WTC11 (cell line): ENCODE results near the gene WNT5B. TPM values are rescaled to one million over a fixed set of nuclear protein-coding genes. Genes with fewer than 3 reads are reported as not detected.

Source experiments
- ATAC-seq: fragments of 200-7000 bp; cut with Tn5 transposase; 2 replicates; pipeline ENCODE4 v1.10.0; 2021; ENCODE audit warnings: mild to moderate bottlenecking, moderate library complexity
- CTCF ChIA-PET: fragments of 300-600 bp; sonication (Branson Sonifier 250); formaldehyde crosslinking; loops from one replicate; lab custom pipeline; 2021; ENCODE audit warnings: antibody characterized with exemption; lab: Charles Lee
- POLR2A ChIA-PET: fragments of 350-600 bp; sonication (Branson Sonifier 250); formaldehyde crosslinking; loops from one replicate; lab custom pipeline; 2021; ENCODE audit warnings: antibody characterized with exemption; lab: Charles Lee
- DNase-seq: peaks from one replicate; pipeline ENCODE4 v3.0.0; 2021; ENCODE audit warnings: low spot score
- H3K27ac Mint-ChIP-seq: 2 replicates; pipeline ENCODE4 v1.8.0; 2021; ENCODE audit warnings: mixed read lengths
- H3K27me3 Mint-ChIP-seq: 2 replicates; pipeline ENCODE4 v1.8.0; 2021; ENCODE audit warnings: low read depth, mild to moderate bottlenecking, moderate library complexity, mixed read lengths
- H3K36me3 Mint-ChIP-seq: 2 replicates; pipeline ENCODE4 v1.8.0; 2021; ENCODE audit warnings: mixed read lengths
- H3K4me1 Mint-ChIP-seq: 2 replicates; pipeline ENCODE4 v1.8.0; 2022; ENCODE audit warnings: mixed read lengths
- H3K4me3 Mint-ChIP-seq: 2 replicates; pipeline ENCODE4 v1.8.0; 2021; ENCODE audit warnings: mild to moderate bottlenecking, moderate library complexity, mixed read lengths
- H3K9me3 Mint-ChIP-seq: 2 replicates; pipeline ENCODE4 v1.8.0; 2021; ENCODE audit warnings: mixed read lengths
- microRNA-seq: library from miRNA; unstranded; fragments of <30 nt; microRNA quantifications from one replicate; pipeline ENCODE4 v1.2.0, GENCODE V29; 2022; ENCODE audit warnings: borderline number of aligned reads
- total RNA-seq: library from RNA; stranded (reverse); gene quantifications from 3 replicates; pipeline ENCODE4 v1.2.3, GENCODE V29; 2021
- TF ChIP-seq, protein P1 (sequence below): sonication (generic); formaldehyde crosslinking; IDR thresholded peaks from 2 replicates; pipeline ENCODE4 v1.8.1; 2022; ENCODE audit warnings: mild to moderate bottlenecking, missing genetic modification reagents, moderate library complexity, borderline replicate concordance

WNT5B gene
- total RNA-seq, 1 experiment from 2014 or later, result 4.5 TPM

GRCh38 chr12:1696800-1697199 is 67.8 kb downstream of the WNT5B start:
- Mint-ChIP-seq H3K36me3 (peaks cover 13% of the 10 kb centered on the region), H3K4me1 (peaks cover 21% of the 10 kb centered on the region), H3K27ac (no peak overlapping the region), H3K4me3 (no peak overlapping the region), H3K27me3 (no peaks in the 10 kb centered on the region), H3K9me3 (peaks cover 3% of the 10 kb centered on the region; the same call in 1 of the 2 replicates)
- ATAC-seq, result no peak
- no peak for DNase-seq
- ChIA-PET CTCF (interaction anchor here (1.2 to 3.9 kb wide), 3 partner anchors 87 to 243 kb away, joined by 3 to 27 read pairs (median 7); no protein-coding TSS in a partner anchor), POLR2A (no interaction called here)
- TF ChIP-seq, protein P1, sequence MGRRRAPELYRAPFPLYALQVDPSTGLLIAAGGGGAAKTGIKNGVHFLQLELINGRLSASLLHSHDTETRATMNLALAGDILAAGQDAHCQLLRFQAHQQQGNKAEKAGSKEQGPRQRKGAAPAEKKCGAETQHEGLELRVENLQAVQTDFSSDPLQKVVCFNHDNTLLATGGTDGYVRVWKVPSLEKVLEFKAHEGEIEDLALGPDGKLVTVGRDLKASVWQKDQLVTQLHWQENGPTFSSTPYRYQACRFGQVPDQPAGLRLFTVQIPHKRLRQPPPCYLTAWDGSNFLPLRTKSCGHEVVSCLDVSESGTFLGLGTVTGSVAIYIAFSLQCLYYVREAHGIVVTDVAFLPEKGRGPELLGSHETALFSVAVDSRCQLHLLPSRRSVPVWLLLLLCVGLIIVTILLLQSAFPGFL (CRISPR knock-in tag), result no peak

Small RNA genes within 50 kb of the gene (microRNA-seq; reads per million reads assigned to microRNA genes)
- not detected for gene MIR3649

Other genes starting within 250 kb of the WNT5B start
- gene FBXL14, start 34.6 kb upstream of the WNT5B start, total RNA-seq, result 12.0 to 14.6 TPM (median 12.9 TPM) in 3 replicates
- gene ADIPOR2, start 61.8 kb downstream of the WNT5B start, total RNA-seq, result 36.0 to 39.2 TPM (median 38.4 TPM) in 3 replicates
- gene LRTM2, start 191.3 kb downstream of the WNT5B start, total RNA-seq, result 0.30 to 0.66 TPM (median 0.34 TPM) in 3 replicates